ENCODE measurements around the gene STX7. TPM values are rescaled to one million over a fixed set of nuclear protein-coding genes. Genes with fewer than 3 reads are reported as not detected.

STX7 gene
- total and polyA plus RNA-seq, 12 donors = 4.5 to 61.7 (median 37.6) TPM

GRCh38 chr6:132459605-132459952 is 53.3 kb downstream of the STX7 start:
- Histone ChIP-seq H3K4me1 (replicated peaks in 1 of 2) (no peaks in the 10 kb centered on the region), H3K9me3 (replicated peaks in 1 of 3) (no peaks in the 10 kb centered on the region), H3K4me3 (no peak overlapping the region), H3K27me3 (no peaks in the 10 kb centered on the region), H3K36me3 (replicated peaks in 1 of 2) (peaks cover 0 to 30% of the 10 kb centered on the region in 2 donors), H3K27ac (no peak overlapping the region)
- no peak for DNase-seq
- intact Hi-C loops (cut with DNase I) = no loop called here
- 89 to 94% (median 92%) methylated on average over 3 of the region's 3 CpGs for WGBS, 4 donors
- no peak for TF ChIP-seq CTCF (IDR thresholded peaks at IDR 0.05)
- no peak for TF ChIP-seq POLR2A (IDR thresholded peaks at IDR 0.05)

- H3K27me3 ChIP-seq = no peaks in the 10 kb centered on the region
- WGBS, 4 donors = 90 to 95% (median 94%) methylated on average over 6 of the region's 6 CpGs
- no peak overlapping the region for H3K27ac ChIP-seq
- intact Hi-C loops (cut with DNase I) = no loop called here
- DNase-seq = no peak
- H3K36me3 ChIP-seq (replicated peaks in 1 of 2) = peaks cover 0 to 30% of the 10 kb centered on the region in 2 donors
- H3K4me3 ChIP-seq = no peak overlapping the region
- no peaks in the 10 kb centered on the region for H3K4me1 ChIP-seq (replicated peaks in 1 of 2)
- H3K9me3 ChIP-seq (replicated peaks in 1 of 3) = no peaks in the 10 kb centered on the region
- TF ChIP-seq POLR2A (IDR thresholded peaks at IDR 0.05) (no peak), CTCF (IDR thresholded peaks at IDR 0.05) (no peak)
Measured at GRCh38 chr6:132458887-132459604, 53.9 kb downstream of the STX7 start.

GRCh38 chr6:132456700-132457143 is 56.2 kb downstream of the STX7 start:
- intact Hi-C loops (cut with DNase I) = no loop called here
- H3K9me3 ChIP-seq (replicated peaks in 1 of 3) = no peaks in the 10 kb centered on the region
- no peaks in the 10 kb centered on the region for H3K4me1 ChIP-seq (replicated peaks in 1 of 2)
- H3K27me3 ChIP-seq = no peaks in the 10 kb centered on the region
- no peak overlapping the region for H3K4me3 ChIP-seq
- peaks cover 0 to 14% of the 10 kb centered on the region in 2 donors for H3K36me3 ChIP-seq (replicated peaks in 1 of 2)
- peak in 2 of 6 experiments; percentile 16 to 27 for TF ChIP-seq CTCF (IDR thresholded peaks at IDR 0.05)
- no peak for TF ChIP-seq POLR2A (IDR thresholded peaks at IDR 0.05)
- peak; percentile 21 to 82 (median 30) for DNase-seq
- no peak overlapping the region for H3K27ac ChIP-seq
- WGBS, 4 donors = 70 to 80% (median 76%) methylated on average over 3 to 4 of the region's 4 CpGs

- DNase-seq = no peak
- no peak for TF ChIP-seq POLR2A (IDR thresholded peaks at IDR 0.05)
- no peak for TF ChIP-seq CTCF (IDR thresholded peaks at IDR 0.05)
- intact Hi-C loops (cut with DNase I) = no loop called here
- WGBS, 4 donors = 84 to 97% (median 93%) methylated on average over 5 of the region's 5 CpGs
- Histone ChIP-seq H3K4me3 (no peak overlapping the region), H3K4me1 (replicated peaks in 1 of 2) (no peaks in the 10 kb centered on the region), H3K27ac (no peak overlapping the region), H3K9me3 (replicated peaks in 1 of 3) (no peaks in the 10 kb centered on the region), H3K36me3 (replicated peaks in 1 of 2) (no peaks in the 10 kb centered on the region), H3K27me3 (no peaks in the 10 kb centered on the region)
Measured at GRCh38 chr6:132446855-132447241, 66.1 kb downstream of the STX7 start.
